ENCODE data around the gene SLCO3A1. TPM values are rescaled to one million over a fixed set of nuclear protein-coding genes. Genes with fewer than 3 reads are reported as not detected.

SLCO3A1 gene
- total and polyA plus RNA-seq, 2 donors (not counting 1 experiment from before 2014, with no cell fraction given), result 8.1 to 16.8 TPM

- Histone ChIP-seq H2AFZ (ENCODE audit: low read length) (no peak overlapping the region), H3K27me3 (ENCODE audit: control insufficient read depth, insufficient read depth, low read length) (no peaks in the 10 kb centered on the region), H3K79me2 (ENCODE audit: control insufficient read depth, insufficient read depth, low read length) (no peaks in the 10 kb centered on the region), H3K9ac (ENCODE audit: insufficient read depth, low read length) (no peak overlapping the region), H3K36me3 (ENCODE audit: control insufficient read depth, insufficient read depth, low read length) (no peaks in the 10 kb centered on the region), H3K27ac (ENCODE audit: insufficient read depth, low read length) (no peak overlapping the region), H3K9me3 (ENCODE audit: control insufficient read depth, insufficient read depth, low read depth, low read length) (no peaks in the 10 kb centered on the region), H3K4me2 (ENCODE audit: extremely low read depth, insufficient read depth, low read length) (no peak overlapping the region), H4K20me1 (ENCODE audit: control insufficient read depth, extremely low read depth, insufficient read depth, low read length) (no peaks in the 10 kb centered on the region), H3K4me1 (ENCODE audit: control insufficient read depth, extremely low read depth, insufficient read depth, low read length) (no peaks in the 10 kb centered on the region), H3K4me3 (replicated peaks in 1 of 4; ENCODE audit: control extremely low read depth in 1 of 4, insufficient read depth in 1 of 4, low read depth in 3 of 4, low read length in 4 of 4) (no peak overlapping the region)
- DNase-seq (ENCODE audit: low read depth in 2 of 2), result no peak
- TF ChIP-seq, protein P1, sequence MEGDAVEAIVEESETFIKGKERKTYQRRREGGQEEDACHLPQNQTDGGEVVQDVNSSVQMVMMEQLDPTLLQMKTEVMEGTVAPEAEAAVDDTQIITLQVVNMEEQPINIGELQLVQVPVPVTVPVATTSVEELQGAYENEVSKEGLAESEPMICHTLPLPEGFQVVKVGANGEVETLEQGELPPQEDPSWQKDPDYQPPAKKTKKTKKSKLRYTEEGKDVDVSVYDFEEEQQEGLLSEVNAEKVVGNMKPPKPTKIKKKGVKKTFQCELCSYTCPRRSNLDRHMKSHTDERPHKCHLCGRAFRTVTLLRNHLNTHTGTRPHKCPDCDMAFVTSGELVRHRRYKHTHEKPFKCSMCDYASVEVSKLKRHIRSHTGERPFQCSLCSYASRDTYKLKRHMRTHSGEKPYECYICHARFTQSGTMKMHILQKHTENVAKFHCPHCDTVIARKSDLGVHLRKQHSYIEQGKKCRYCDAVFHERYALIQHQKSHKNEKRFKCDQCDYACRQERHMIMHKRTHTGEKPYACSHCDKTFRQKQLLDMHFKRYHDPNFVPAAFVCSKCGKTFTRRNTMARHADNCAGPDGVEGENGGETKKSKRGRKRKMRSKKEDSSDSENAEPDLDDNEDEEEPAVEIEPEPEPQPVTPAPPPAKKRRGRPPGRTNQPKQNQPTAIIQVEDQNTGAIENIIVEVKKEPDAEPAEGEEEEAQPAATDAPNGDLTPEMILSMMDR (conservative IDR thresholded peaks at IDR 0.05 in 1 of 2, IDR thresholded peaks at IDR 0.05 in 1 of 2; ENCODE audit: low read depth in 1 of 2, low read length in 2 of 2), result no peak
- TF ChIP-seq EZH2 (IDR thresholded peaks at IDR 0.05; ENCODE audit: low read length, missing control alignments), result no peak
Observed at GRCh38 chr15:91909574-91909973, 56.1 kb downstream of the SLCO3A1 start.

DNA sequence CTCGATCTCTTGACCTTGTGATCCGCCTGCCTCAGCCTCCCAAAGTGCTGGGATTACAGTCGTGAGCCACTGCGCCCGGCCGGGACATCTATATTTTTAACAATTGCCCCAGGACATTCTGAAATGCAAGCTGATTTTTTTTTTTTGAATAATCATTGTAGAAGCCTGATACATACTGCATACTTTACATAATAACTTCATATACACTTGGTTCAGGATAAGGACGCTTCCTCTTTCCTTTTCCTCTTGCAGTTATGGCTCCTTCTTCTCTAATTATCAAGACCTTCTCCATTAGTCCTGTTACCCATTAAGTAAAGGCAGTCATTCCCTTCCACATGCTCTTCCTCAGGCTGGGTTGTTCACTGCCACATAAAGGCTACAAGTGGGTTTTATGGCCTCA lies 58.3 kb downstream of the SLCO3A1 start:
- Histone ChIP-seq H3K4me2 (ENCODE audit: extremely low read depth, insufficient read depth, low read length) (no peak overlapping the region), H3K9me3 (ENCODE audit: control insufficient read depth, insufficient read depth, low read depth, low read length) (no peaks in the 10 kb centered on the region), H4K20me1 (ENCODE audit: control insufficient read depth, extremely low read depth, insufficient read depth, low read length) (no peaks in the 10 kb centered on the region), H3K4me3 (replicated peaks in 1 of 4; ENCODE audit: control extremely low read depth in 1 of 4, insufficient read depth in 1 of 4, low read depth in 3 of 4, low read length in 4 of 4) (no peak overlapping the region), H3K79me2 (ENCODE audit: control insufficient read depth, insufficient read depth, low read length) (no peaks in the 10 kb centered on the region), H2AFZ (ENCODE audit: low read length) (no peak overlapping the region), H3K9ac (ENCODE audit: insufficient read depth, low read length) (no peak overlapping the region), H3K36me3 (ENCODE audit: control insufficient read depth, insufficient read depth, low read length) (no peaks in the 10 kb centered on the region), H3K4me1 (ENCODE audit: control insufficient read depth, extremely low read depth, insufficient read depth, low read length) (no peaks in the 10 kb centered on the region), H3K27ac (ENCODE audit: insufficient read depth, low read length) (no peak overlapping the region), H3K27me3 (ENCODE audit: control insufficient read depth, insufficient read depth, low read length) (no peaks in the 10 kb centered on the region)
- DNase-seq (ENCODE audit: low read depth in 2 of 2), result no peak
- no peak for TF ChIP-seq EZH2 (IDR thresholded peaks at IDR 0.05; ENCODE audit: low read length, missing control alignments)
- TF ChIP-seq, protein P1 (conservative IDR thresholded peaks at IDR 0.05 in 1 of 2, IDR thresholded peaks at IDR 0.05 in 1 of 2; ENCODE audit: low read depth in 1 of 2, low read length in 2 of 2), result no peak

DNA sequence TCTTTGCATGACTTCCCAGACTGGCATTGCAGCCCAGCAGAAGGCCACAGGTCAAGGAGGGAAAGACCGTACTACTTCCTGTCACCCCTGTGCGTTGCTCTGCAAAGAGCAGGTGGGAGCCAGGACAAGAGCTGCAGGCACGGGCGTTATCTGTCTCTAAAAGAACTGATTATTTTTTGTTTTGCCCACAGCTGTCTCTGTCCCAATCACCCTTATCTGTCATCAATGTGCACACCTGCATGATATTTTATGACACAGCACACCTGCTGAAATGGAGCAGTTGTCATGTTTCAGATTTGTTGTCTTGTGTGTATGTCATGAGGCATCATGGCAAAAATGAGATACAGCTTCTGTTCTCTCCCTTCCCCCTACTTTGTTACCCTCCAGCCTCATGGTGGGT lies 58.8 kb downstream of the SLCO3A1 start:
- Histone ChIP-seq H2AFZ (ENCODE audit: low read length) (no peak overlapping the region), H3K36me3 (ENCODE audit: control insufficient read depth, insufficient read depth, low read length) (no peaks in the 10 kb centered on the region), H3K27me3 (ENCODE audit: control insufficient read depth, insufficient read depth, low read length) (no peaks in the 10 kb centered on the region), H3K4me2 (ENCODE audit: extremely low read depth, insufficient read depth, low read length) (no peak overlapping the region), H3K79me2 (ENCODE audit: control insufficient read depth, insufficient read depth, low read length) (no peaks in the 10 kb centered on the region), H3K4me3 (replicated peaks in 1 of 4; ENCODE audit: control extremely low read depth in 1 of 4, insufficient read depth in 1 of 4, low read depth in 3 of 4, low read length in 4 of 4) (no peak overlapping the region), H3K9me3 (ENCODE audit: control insufficient read depth, insufficient read depth, low read depth, low read length) (no peaks in the 10 kb centered on the region), H3K27ac (ENCODE audit: insufficient read depth, low read length) (no peak overlapping the region), H3K9ac (ENCODE audit: insufficient read depth, low read length) (no peak overlapping the region), H3K4me1 (ENCODE audit: control insufficient read depth, extremely low read depth, insufficient read depth, low read length) (no peaks in the 10 kb centered on the region), H4K20me1 (ENCODE audit: control insufficient read depth, extremely low read depth, insufficient read depth, low read length) (no peaks in the 10 kb centered on the region)
- no peak for TF ChIP-seq EZH2 (IDR thresholded peaks at IDR 0.05; ENCODE audit: low read length, missing control alignments)
- TF ChIP-seq, protein P1 (conservative IDR thresholded peaks at IDR 0.05 in 1 of 2, IDR thresholded peaks at IDR 0.05 in 1 of 2; ENCODE audit: low read depth in 1 of 2, low read length in 2 of 2), result no peak
- DNase-seq (ENCODE audit: low read depth in 2 of 2), result no peak
